GM12872 (cell line): Measurements from ENCODE around the gene PCK2.

Source experiments
- CTCF ChIP-seq: IDR thresholded peaks from 3 replicates; pipeline ENCODE4 v1.5.1; 2011; ENCODE audit warnings: low read depth, mild to moderate bottlenecking, low read length, moderate library complexity; ENCODE audit not compliant: insufficient read depth

The PCK2 gene

GRCh38 chr14:24054646-24055045, 39.5 kb upstream of the PCK2 start:
- no peak for TF ChIP-seq CTCF

- TF ChIP-seq CTCF, result no peak
Observed at GRCh38 chr14:24055971-24056799, 37.9 kb upstream of the PCK2 start.

- no peak for TF ChIP-seq CTCF
Observed at GRCh38 chr14:24056800-24057184, 37.3 kb upstream of the PCK2 start.

GRCh38 chr14:24057271-24057670, 36.8 kb upstream of the PCK2 start:
- no peak for TF ChIP-seq CTCF

- TF ChIP-seq CTCF, result no peak
Observed at GRCh38 chr14:24057867-24058259, 36.2 kb upstream of the PCK2 start.

- TF ChIP-seq CTCF, result peak; percentile 84
Observed at GRCh38 chr14:24058260-24058950, 35.7 kb upstream of the PCK2 start.

GRCh38 chr14:24058951-24059475, 35.1 kb upstream of the PCK2 start:
- TF ChIP-seq CTCF, result no peak
